GM18873 (cell line): ENCODE measurements around the gene SORCS2.

Experiments
- ATAC-seq: cut with Tn5 transposase; IDR thresholded peaks from one replicate; pipeline ENCODE4 v1.9.1; 2021; ENCODE audit warnings: mild to moderate bottlenecking, moderate library complexity, moderate number of reproducible peaks; ENCODE audit not compliant: unreplicated experiment, low FRiP score

The SORCS2 gene

DNA sequence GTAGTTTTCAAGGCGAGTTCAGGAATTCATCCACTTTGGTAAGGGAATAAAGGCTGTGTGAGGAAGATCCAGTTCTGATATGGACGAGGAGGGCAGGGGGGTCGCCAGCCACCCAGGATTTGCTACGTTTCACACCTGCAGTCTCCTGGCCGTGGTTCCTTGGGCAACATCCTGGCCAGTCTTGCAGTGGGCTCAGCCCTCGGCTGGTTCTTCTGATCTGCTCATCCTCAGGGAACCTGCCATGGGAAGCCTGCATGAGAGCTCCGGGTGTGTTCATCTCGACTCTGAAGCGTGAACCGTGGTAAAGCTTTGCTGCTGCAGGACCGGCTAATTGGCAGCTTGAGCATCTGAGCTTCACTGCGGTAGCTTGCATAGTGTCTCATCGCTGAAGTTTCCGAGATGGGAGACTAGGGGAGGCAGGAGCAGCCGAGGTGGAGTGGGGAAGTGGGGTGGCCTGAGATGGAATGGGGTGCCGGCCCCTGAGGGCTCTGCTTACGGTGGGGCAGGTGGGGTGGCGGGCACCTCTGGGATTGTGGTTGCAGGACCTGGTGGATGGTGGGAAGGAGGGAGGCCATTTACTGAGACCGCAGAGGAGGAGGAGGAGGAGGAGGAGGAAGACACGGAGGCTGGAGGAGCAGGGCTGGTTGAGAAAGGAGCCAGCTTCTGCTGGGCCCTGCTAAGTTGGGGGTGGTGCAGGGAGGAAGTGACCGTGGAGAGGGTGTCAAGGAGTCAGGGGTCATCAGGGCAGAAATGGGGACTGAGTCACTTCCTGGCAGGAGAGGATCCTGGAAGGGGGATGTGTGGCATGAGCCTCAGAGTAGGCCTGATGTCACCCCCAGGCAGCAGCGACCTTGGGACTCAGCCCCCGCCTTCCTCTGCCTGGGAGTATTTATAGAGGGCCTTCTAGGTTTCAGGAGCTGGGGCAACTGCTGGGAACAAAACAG, 455.5 kb downstream of the SORCS2 start:
- ATAC-seq = no peak

DNA sequence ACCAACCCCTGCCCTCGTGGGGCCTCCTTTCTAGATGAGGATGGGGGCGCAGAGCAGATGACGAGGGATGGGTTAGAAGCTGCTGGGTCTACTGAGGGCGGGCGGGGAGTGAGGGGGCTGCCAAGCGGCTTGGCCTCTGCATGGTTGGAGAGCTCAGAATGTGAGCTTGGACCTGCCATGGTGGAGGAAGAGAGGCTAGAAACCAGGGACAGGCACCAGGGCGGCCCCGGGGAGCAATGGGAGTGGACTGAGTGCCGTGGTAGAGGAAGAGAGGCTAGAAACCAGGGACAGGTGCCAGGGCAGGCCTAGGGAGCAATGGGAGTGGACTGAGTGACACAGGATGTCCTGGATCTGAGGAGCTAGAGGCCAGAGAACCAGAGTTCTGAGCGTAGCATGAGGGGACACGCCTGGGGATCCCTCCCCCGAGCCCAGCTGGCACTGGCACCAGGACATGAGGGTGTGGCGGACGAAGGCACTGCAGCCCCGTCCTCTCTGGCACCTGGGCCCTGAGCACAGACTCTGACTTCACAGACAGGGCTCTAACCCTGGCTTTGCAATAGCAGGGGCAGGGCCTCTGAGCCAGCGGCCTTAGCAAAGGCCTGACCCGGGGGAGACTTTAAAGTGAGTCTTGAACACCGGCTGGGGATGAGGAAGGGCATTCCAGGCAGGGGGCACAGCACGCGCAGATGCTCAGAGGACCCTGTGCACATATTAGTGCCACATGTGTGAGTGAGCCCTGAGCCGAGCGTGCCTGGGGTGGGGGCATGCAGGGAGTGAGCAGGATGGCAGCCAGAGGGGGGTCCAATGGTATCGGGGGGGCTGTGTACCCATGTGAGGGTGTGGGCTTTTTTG, 456.4 kb downstream of the SORCS2 start:
- ATAC-seq = no peak

DNA sequence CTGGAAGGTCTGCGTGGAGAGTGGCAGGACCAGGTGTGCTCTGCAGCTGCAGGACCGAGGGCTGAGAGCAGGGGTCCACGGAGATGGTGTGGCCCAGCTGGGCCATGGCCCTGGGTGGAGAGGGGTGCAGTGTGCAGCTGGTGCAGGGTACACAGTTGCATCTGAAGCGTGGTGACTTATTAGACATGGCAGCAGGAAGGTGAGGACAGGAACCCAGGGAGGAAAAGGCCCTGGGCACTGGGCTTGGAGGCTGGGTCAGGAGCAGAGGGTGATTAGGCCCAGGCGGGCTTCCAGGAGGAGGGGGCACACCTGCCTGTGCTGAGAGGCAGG, 457.0 kb downstream of the SORCS2 start:
- ATAC-seq = no peak

DNA sequence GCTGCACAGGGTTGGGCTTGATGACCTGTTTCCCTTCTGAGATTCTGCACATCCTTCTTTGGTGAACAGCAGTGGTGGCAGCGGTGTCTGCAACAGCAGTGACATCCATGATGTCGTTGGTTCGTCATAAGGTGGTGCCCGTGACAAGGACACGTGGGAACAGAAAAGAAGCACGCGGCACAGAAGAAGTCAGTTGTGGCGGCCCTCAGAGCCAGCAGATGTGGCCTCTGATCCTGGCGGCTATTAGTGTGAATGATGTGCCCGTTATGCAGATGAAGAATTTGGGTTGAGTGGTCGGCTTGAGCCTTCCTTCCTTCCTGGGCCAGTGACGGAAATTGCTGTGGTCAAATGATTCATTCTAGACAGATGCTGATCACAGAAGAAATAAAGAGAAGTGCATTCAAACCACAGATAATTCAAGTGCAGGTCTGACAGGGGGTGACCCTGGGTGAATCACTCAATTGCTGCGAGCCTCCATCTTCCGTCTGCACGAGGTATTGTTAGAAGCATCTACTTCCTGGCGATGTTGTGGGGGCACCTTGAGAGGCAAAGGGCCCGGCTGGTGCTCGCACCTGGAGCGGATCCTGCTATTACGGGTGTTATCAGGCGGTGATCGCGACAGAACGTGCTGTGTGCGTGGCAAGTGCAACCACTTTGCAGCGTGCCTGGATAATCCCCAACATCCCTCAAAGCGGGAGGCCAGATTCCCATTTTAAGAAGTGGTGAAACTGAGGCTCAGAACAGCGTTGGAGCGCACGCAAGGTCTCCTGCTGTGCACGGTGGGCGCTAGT, 457.6 kb downstream of the SORCS2 start:
- no peak for ATAC-seq

DNA sequence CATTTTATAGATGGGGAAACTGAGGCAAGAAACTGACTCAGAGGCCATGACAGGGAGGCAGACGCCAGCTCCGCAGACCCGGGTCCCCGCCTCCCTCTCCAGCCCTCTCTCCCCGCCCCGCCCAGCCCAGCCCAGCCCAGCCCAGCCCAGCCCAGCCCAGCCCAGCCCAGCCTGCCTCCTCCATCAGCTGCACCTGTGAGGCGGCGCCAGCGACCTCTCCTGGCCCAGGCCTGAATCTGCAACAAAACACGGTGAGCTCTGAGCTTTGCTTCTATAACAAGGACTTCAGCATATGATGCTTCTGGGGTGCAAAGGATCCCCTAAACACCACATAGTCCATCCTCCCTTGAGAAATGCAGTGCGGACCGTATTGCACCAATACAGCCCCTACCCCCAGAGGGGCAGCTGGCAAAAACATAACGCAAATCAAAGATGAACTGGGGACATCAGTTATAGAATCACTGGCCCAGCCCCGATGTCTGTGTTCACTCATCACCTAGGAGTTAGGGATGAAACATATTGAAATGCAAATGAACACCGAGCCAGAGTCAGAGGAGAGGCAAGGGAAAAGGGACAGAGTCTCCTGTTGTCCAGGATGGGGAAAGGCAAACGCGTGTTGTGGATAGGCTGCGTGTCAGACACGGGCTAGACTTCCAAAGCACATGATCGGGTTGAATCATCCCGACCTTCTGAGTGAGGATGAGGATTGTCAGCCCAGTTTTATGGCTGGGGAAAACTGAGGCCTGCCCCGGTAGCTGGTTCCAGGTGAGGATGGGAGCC, 458.5 kb downstream of the SORCS2 start:
- no peak for ATAC-seq

DNA sequence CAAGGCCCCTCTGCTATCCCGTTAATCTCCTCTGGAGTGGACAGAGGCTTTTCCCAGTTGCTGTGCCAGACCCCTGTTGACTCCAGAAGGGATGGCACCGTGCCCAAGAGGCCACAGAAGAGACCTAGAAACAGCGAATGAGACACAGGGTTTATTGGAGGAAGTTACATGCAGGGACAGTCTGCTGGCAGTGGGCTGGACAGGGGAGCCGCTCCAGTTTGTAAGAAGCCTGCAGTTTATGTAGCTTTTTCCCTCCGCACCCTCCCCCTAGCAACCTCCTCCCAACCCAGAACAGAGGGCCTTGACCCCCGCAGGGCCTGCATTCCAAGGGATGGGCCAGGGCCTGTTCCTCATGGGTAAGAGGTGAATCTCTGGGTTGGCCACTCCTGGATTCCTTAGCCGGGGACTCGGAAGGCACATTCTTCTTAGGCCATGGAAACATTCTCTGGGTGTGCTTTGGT, 459.2 kb downstream of the SORCS2 start:
- no peak for ATAC-seq

DNA sequence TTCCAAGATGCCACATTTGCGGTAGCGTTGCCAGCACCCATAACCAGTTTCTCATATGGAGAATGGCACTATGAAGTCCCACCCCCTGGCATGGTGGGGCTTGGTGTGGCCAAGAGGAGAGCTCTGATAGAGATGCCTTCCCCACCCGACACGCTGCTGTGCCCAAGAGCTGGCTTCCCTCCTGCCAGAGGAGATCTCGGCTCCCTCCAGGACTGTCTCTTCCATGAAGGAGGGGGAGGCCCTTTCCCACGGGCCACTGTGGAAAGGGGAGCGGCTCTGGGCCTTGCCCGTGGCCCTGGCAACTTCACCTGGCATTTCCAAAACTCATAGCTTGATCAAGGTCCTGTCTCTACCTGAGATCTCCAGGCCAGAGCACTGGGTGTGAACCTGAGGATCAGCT, 459.7 kb downstream of the SORCS2 start:
- ATAC-seq = no peak

DNA sequence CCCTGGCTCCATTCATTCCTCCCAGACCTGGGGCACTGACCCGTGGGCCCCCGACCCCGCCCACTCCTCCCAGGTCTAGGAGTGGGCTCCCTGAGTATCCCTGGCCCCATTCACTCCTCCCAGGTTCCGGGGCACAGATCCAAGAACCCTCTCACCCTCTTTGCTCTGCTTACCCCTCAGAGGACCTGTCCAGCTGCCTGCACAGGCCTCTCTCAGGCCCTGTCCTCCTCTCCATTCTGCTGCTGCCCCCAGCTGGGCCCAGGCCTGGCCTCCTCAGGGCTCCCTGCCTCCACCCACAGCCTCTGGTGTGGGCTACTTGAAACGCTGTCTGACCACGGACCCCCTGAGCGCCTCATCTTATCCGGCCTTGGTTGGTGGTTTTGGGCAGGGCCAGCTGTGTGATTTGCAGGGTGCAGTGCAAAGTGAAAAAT, 460.1 kb downstream of the SORCS2 start:
- ATAC-seq = no peak

DNA sequence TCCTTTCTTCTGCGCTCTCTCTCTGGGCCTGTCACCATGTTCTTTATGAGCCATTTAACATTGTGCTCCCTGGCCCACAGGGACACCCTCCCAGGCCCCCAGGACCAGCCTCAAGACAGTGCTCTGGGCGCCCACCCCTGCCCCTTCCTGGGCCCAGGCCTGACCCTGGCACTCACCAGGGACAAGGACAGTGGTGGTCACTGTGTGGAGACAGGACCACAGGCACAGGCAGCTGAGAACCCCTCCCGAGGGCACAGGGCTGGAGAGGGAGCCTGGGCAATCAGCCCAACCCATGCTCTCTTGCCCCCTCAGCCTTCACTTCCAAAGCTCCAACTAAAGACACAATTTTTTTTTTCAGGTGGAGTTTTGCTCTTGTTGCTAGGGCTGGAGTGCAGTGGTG, 460.6 kb downstream of the SORCS2 start:
- no peak for ATAC-seq

DNA sequence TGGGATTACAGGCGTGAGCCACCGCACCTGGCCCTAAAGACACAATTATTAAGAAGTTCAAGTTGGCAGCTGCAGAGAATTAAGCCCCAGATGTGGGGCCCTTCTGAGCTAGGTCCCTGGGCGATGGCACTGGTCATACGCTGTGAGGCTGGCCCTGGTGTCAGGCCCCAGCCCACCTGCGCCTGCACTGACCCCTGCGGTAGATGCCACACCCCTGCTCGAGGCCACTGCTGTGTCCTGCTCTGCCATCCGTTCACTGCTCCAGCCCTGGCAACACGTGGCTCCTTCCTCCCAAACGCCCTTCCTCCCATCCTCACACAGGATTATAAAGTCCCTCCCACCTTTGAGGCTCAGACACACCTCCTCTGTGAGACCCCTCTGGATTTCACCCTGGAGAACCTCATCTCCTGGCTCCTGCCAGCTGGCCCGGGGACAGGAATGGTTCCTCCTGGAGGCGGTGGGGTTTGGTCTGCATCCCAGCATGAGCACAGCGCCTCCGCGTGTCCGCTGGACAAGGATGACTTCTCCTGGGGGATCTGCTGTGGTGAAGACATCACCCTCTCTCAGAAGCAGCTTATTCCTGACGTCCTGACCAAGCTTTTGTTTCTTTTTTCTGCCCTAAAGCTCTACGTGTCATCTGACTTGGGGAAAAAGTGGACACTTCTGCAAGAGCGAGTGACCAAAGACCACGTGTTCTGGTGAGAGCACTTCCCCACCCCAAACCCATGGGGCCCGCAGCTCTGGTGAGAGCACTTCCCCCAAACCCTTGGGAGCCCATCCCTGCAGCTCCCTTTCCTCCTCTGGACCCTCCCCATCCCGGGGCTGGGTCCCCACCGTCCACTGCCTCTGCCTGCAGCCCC, 461.4 kb downstream of the SORCS2 start:
- no peak for ATAC-seq

DNA sequence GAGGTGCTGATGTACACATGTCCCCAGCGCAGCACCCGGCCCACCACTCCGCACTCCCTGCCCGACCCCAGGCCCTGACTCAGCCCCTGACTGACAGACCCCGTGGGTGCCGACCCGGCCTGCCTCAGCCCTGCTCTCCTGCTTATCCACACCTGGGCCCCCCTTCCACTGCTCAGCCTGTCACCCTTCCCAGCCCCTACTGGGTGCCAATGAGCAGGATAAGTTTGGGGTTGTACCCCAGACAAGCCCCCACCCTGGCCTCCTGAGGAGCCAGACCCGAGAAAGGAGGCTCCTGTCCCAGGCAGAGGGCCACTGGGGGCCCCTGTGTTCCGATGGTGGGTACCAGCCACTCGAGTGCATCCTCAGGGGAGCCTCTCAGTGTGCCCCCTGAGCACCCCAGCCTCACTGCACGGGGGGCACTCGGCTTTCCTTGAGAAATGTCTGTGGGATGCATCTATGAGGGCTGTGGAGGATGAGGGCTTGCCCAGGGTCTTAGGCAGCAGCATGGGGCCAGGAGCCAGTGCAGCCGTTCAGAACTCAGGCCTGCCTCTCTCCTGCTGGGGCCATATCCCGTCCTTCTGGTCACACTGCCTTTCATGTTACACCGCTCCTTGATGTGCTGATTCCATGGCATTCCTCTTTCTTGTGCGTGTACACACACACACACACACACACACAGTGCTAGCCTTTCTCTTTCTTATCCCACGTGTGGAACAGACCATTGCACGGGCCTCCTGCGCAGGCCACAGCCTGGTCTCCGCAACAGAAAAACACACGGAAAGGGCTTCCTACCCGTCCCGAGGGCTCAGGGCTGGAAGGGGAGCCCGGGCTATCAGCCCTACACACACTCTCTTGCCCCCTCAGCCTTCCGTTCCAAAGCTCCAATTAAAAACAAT, 462.5 kb downstream of the SORCS2 start:
- ATAC-seq = no peak

DNA sequence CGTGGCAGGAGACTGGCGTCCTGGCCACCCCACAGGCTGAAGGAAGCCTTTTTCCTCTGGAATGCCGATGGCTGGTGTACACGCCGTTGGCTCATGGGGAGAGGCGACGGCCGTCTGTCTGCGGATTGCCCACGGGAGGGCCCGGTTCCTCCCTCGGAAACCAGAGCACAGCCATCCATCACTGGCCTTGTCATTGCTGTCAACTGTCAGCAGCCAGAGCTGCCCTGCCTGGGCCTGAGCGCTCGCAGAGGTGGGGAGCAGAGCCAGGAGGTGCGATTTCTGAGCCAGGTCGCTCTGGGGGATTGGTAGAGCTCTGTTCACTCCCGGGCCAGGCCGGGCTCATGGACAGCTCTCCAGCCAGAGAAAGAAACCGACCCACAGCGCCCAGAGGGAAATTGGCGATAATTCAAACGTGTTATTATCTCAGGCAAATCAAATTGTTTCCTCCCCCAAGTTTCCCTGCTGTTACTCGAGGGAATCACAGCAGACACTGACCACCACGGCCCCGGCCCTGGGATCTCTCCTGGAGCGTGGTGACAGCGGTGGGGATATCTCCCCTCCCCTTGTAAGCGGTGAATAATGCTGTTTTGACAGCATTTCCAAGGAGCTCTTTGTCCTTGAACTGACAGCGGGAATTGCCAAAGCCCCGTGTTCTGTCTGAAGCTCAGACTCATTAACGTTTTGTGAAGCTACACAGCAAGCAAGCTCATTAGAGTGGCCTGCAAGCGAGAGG, 463.3 kb downstream of the SORCS2 start:
- no peak for ATAC-seq

DNA sequence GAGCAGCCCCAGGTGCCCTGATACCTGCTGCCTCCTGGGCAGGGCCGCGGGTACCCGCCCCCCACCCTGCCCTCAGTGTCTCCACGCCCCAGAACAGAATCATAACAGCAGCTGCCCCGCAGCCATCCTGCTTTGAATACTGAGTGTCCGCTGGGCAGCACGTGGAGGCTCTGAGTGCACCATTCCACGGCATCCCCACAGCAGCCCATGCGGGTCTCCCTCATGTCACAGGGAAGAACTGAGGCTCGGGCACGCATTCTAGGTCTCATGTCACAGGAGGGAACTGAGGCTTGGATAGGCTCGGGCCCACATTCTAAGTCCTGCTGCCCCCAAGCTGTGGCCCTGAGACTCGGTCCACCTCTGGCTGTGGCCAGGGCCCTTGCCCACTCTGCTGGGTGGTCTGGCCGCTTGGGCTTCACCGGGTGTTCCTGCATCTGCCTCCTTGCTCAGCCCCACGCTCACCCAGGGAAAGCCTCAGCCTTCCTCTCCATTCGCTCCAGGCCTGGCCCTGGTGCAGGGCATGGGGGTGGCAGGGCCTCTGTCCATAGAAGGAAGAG, 464.0 kb downstream of the SORCS2 start:
- no peak for ATAC-seq

DNA sequence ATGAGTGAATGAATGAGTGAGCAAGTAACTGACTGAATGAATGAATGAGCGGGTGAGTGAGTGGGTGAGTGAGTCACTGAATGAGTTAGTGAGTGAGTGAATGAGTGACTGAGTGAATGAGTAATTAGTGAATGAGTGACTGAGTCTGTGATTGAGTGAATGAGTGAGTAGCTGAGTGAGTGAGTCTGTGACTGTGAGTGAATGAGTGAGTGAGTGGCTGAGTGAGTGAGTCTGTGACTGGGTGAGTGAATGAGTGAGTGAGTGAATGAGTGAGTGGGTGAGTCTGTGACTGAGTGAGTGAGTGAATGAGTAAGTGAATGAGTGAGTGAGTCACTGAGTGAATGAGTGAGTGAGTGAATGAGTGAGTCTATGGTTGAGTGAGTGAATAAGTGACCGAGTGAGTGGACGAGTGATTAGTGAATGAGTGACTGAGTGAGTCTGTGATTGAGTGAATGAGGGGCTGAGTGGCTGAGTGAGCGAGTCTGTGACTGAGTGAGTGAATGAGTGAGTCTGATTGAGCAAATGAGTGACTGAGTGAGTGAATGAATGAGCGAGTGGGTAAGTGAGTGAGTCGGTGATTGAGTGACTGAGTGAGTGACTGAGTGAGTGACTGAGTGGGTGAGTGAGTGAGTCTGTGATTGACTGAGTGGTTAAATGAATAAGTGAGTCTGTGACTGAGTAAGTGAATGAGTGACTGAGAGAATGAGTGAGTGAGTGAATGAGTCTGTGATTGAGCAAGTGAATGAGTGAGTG, 465.4 kb downstream of the SORCS2 start:
- ATAC-seq = no peak

DNA sequence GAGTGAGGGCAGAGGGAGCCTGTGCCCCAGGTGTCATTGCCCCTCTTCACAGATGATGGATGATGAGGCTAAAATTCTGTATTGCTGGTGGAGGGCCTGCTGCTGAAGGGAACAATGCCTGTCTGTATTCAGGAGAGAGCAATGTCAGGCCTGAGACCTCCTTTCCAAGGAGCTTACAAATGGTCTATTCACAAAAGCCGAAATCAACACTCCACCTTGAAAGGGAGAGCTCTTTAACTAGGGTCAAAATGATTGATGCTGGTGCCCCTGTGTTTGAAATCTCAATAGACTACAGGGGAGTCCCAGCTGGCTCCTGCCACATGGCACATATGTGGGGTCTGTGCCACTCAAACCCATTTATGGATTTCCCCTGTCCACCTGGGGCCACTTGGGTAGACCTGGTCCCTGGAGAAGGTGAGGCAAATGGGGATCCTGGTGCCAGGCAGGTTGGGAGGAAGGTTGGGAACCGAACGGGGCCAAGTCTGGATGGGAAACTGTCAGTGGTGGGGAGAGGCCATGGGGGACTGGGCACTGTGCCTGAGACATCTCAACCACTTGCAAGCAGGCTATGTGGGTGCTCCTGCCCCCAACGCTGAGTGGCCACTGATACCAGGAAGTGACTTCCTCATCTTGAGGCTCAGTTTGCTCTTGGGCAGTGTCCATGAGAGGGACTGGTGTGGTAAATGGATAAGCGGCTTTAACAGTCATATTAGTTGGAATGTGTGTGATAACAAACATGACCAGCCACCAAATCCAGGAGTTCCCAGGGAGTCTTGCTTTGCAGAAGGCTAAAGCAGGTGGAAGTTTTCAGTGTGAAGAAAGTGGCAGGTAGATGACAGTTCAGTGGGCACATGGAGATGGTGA, 466.2 kb downstream of the SORCS2 start:
- no peak for ATAC-seq
